ENCODE results near the gene TIPARP. TPM values are rescaled to one million over a fixed set of nuclear protein-coding genes. Genes with fewer than 3 reads are reported as not detected.
"Not testable (repeated sequence)": the region's sequence is repeated elsewhere in the genome, so short reads cannot be mapped to it uniquely, and the experiment has no call there.

Gene TIPARP
- total RNA-seq, 4 donors from 2014 or later, result 41.7 to 115 (median 65.3) TPM

DNA sequence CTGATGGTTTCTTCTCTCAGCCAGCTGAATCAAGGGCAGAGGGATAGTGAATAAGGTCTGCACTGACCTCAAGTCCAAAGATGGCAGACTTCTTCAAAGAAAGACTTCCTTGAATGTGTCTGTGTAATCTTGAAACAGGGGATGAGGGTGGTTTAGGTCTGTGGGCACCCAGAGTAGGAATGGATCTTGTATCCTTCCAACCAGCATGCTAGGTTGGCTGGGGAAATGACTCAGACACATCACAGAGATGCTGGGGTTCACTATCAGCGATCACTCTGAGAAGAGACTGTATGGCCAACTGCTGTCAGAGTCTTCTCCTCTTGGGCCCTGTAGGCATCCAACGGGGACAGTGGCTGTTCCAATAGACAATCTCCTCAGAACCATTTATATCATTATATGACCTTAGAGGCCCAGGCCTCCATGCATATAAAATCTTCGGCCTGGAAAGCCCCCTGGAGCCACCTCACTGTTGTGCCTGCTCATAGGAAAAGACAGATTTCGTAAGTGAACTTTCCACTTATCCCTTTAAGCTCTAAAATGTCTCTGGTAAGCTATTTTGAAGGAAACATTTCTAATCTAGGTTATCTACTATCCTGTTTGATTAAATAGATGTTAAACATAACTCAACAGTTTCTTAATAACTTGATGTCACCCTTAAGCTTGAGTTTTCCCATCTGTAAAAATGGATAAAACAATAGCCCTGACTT, 58.5 kb downstream of the TIPARP start:
- WGBS, 2 donors, result 94 to 95% methylated on average over 4 of the region's 4 CpGs
- no peak for DNase-seq (ENCODE audit: low spot score in 2 of 2)
- Histone ChIP-seq H3K36me3 (no peaks in the 10 kb centered on the region), H3K27ac (no peak overlapping the region), H3K9me3 (no peaks in the 10 kb centered on the region), H3K4me3 (no peak overlapping the region), H3K27me3 (no peaks in the 10 kb centered on the region), H3K4me1 (no peaks in the 10 kb centered on the region)
- TF ChIP-seq POLR2A (IDR thresholded peaks at IDR 0.05), result no peak
- TF ChIP-seq, protein P1, sequence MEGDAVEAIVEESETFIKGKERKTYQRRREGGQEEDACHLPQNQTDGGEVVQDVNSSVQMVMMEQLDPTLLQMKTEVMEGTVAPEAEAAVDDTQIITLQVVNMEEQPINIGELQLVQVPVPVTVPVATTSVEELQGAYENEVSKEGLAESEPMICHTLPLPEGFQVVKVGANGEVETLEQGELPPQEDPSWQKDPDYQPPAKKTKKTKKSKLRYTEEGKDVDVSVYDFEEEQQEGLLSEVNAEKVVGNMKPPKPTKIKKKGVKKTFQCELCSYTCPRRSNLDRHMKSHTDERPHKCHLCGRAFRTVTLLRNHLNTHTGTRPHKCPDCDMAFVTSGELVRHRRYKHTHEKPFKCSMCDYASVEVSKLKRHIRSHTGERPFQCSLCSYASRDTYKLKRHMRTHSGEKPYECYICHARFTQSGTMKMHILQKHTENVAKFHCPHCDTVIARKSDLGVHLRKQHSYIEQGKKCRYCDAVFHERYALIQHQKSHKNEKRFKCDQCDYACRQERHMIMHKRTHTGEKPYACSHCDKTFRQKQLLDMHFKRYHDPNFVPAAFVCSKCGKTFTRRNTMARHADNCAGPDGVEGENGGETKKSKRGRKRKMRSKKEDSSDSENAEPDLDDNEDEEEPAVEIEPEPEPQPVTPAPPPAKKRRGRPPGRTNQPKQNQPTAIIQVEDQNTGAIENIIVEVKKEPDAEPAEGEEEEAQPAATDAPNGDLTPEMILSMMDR (IDR thresholded peaks at IDR 0.05), result no peak
- no peak for TF ChIP-seq EP300 (IDR thresholded peaks at IDR 0.05)

DNA sequence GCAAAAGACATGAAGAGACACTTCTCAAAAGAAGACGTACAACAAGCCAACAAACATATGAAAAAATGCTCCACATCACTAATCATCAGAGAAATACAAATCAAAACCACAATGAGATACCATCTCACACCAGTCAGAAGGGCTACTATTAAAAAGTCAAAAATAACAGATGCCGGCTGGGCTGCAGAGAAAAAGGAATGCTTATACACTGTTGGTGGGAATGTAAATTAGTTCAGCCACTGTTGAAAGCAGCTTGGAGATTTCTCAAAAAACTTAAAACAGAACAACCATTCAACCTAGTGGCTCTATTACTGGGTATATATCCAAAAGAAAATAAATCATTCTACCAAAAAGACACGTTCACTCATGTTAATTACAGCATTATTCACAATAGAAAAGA, 60.3 kb downstream of the TIPARP start:
- not testable (repeated sequence) for H3K4me3 ChIP-seq; H3K36me3 ChIP-seq; H3K27me3 ChIP-seq; H3K9me3 ChIP-seq; H3K27ac ChIP-seq; H3K4me1 ChIP-seq; DNase-seq (ENCODE audit: low spot score in 2 of 2)
- 28 to 35% methylated on average over 3 of the region's 3 CpGs for WGBS, 2 donors

DNA sequence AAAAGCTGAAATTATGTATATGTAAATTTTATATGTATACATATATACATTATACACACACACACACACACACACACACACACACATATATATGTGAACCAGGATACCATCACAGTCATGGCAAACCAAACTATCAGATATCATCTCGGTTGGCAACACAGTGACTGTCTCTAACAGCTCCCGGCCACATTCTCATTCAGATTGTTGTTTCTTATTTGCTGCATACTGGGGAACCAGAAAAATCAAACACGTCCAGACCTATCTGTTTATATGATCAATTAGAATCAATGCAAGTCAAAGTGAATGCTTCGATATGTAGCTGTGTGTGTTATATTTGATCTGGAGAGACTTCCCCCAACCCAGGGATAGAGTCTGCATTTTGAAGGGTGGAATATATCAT, 61.1 kb downstream of the TIPARP start:
- DNase-seq (ENCODE audit: low spot score in 2 of 2), result no peak
- Histone ChIP-seq H3K9me3 (no peaks in the 10 kb centered on the region), H3K36me3 (no peaks in the 10 kb centered on the region), H3K27me3 (no peaks in the 10 kb centered on the region), H3K27ac (no peak overlapping the region), H3K4me1 (no peaks in the 10 kb centered on the region), H3K4me3 (no peak overlapping the region)
- WGBS, 2 donors, result 65 to 71% methylated on average over 4 of the region's 4 CpGs
- TF ChIP-seq, protein P1 (IDR thresholded peaks at IDR 0.05), result no peak
- TF ChIP-seq POLR2A (IDR thresholded peaks at IDR 0.05) (no peak), EP300 (IDR thresholded peaks at IDR 0.05) (no peak)

DNA sequence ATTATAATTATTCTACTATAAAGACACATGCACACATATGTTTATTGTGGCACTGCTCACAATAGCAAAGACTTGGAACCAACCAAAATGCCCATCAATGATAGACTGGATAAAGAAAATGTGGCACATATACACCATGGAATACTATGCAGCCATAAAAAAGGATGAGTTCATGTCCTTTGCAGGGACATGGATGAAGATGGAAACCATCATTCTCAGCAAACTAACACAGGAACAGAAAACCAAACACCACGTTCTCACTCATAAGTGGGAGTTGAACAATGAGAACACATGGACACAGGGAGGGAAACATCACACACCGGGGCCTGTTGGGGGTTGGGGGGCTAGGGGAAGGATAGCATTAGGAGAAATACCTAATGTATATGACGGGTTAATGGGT, 62.7 kb downstream of the TIPARP start:
- 92 to 96% methylated on average over 3 of the region's 3 CpGs for WGBS, 2 donors
- H3K9me3 ChIP-seq; DNase-seq (ENCODE audit: low spot score in 2 of 2); H3K27ac ChIP-seq; H3K4me1 ChIP-seq; H3K36me3 ChIP-seq; H3K4me3 ChIP-seq; H3K27me3 ChIP-seq: not testable (repeated sequence)

DNA sequence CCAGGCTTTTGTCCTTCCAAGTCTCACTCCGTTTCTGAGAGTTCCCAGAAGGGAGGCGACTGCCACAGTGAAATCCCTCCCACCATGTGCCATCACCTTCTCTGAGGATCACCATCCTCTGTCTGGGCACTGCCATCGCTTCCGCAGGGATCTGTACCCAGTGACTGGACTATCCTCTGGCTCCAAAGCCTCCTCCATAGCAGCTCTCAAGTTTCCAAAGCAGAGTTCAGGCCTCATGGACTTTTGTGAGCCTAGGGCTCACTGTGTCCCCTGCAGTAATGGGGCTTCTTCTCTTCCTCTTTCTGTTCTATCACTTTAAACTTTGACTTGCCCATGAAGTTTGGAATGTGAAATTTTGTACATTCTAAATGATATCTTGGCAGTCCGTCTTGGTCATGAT, 63.9 kb downstream of the TIPARP start:
- no peak overlapping the region for H3K27ac ChIP-seq
- H3K9me3 ChIP-seq, result no peaks in the 10 kb centered on the region
- WGBS, 2 donors, result 78 to 81% methylated on average over 5 of the region's 5 CpGs
- H3K4me3 ChIP-seq, result no peak overlapping the region
- DNase-seq (ENCODE audit: low spot score in 2 of 2), result no peak
- TF ChIP-seq EP300 (IDR thresholded peaks at IDR 0.05) (no peak), POLR2A (IDR thresholded peaks at IDR 0.05) (no peak)
- TF ChIP-seq, protein P1 (IDR thresholded peaks at IDR 0.05), result no peak
- H3K4me1 ChIP-seq, result no peaks in the 10 kb centered on the region
- H3K27me3 ChIP-seq, result no peaks in the 10 kb centered on the region
- no peaks in the 10 kb centered on the region for H3K36me3 ChIP-seq

DNA sequence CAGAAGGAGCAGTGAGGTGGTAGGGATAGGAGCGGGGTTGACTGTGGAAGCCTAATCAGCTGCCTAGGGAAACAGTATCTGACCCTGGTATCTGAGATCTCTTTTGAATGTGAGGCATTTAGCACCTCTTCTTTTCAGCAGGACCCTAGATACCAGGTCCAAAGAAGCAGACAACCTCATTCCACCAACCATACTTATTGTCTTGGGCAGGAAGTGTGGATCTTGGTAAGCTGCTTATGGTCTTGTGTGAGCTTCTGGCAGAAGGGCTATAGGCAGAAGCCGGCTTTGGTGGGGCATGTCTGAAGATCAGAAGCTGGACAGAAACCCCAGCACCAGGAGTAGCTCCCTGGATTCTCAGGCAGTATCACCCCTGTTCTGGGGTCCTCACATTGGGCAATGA, 65.6 kb downstream of the TIPARP start:
- Histone ChIP-seq H3K4me3 (no peak overlapping the region), H3K4me1 (no peaks in the 10 kb centered on the region), H3K36me3 (no peaks in the 10 kb centered on the region), H3K27me3 (no peaks in the 10 kb centered on the region), H3K27ac (no peak overlapping the region), H3K9me3 (no peaks in the 10 kb centered on the region)
- WGBS, 2 donors, result 98 to 100% methylated on average over 2 of the region's 2 CpGs
- TF ChIP-seq EP300 (IDR thresholded peaks at IDR 0.05), result no peak
- no peak for TF ChIP-seq POLR2A (IDR thresholded peaks at IDR 0.05)
- TF ChIP-seq, protein P1 (IDR thresholded peaks at IDR 0.05), result no peak
- no peak for DNase-seq (ENCODE audit: low spot score in 2 of 2)

DNA sequence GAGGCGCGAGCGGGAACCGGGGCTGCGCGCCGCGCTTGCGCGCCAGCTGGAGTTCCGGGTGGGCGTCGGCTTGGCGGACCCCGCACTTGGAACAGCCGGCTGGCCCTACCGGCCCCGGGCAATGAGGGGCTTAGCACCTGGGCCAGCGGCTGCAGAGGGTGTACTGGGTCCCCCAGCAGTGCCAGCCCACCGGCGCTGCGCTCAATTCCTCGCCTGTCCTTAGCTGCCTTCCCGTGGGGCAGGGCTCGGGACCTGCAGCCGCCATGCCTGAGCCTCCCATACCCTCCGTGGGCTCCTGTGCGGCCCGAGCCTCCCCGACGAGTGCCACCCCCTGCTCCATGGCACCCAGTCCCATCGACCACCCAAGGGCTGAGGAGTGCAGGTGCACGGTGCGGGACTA, 66.2 kb downstream of the TIPARP start:
- not testable (repeated sequence) for H3K27me3 ChIP-seq; H3K27ac ChIP-seq; H3K4me3 ChIP-seq; H3K4me1 ChIP-seq; H3K9me3 ChIP-seq; H3K36me3 ChIP-seq; DNase-seq (ENCODE audit: low spot score in 2 of 2)
- WGBS, 2 donors, result 97 to 99% methylated on average over 14 to 34 of the region's 34 CpGs
